ENCODE data around the gene LCN1.

The LCN1 gene

GRCh38 chr9:135484460-135485277, 36.6 kb upstream of the LCN1 start:
- POLR2A ChIA-PET = no interaction called here
- no peak for DNase-seq (ENCODE audit: extremely low spot score)
- CTCF ChIA-PET = interaction anchor here (1.0 kb wide), 1 partner anchor 50 kb away, joined by 3 read pairs; no protein-coding TSS in a partner anchor
- no peak for TF ChIP-seq CTCF (IDR thresholded peaks at IDR 0.05; ENCODE audit: control extremely low read depth, extremely low read depth, low read depth, missing control alignments)

GRCh38 chr9:135485385-135485784, 35.9 kb upstream of the LCN1 start:
- DNase-seq (ENCODE audit: extremely low spot score) = no peak
- no peak for TF ChIP-seq CTCF (IDR thresholded peaks at IDR 0.05; ENCODE audit: control extremely low read depth, extremely low read depth, low read depth, missing control alignments)
- CTCF ChIA-PET = no interaction called here
- POLR2A ChIA-PET = no interaction called here

DNA sequence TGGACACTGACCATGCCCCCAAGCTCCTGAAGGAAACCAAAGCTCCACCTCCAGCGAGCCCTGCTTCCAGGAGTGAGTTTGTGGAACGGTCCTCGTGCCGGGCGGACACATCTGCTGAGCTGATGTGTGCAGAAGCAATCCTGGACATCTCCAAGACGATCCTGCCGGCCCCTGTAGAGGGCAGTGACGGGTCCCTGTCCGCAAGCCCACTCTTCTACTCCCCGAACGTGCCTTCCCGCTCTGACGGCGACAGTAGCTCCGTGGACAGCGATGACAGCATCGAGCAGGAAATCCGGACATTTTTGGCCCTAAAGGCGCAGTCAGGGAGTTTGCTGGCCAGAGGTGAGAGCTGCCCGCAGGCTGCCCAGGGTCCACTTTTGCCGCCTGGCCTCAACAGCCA, 35.4 kb upstream of the LCN1 start:
- TF ChIP-seq CTCF (IDR thresholded peaks at IDR 0.05; ENCODE audit: control extremely low read depth, extremely low read depth, low read depth, missing control alignments) = no peak
- POLR2A ChIA-PET = no interaction called here
- DNase-seq (ENCODE audit: extremely low spot score) = no peak
- CTCF ChIA-PET = no interaction called here

DNA sequence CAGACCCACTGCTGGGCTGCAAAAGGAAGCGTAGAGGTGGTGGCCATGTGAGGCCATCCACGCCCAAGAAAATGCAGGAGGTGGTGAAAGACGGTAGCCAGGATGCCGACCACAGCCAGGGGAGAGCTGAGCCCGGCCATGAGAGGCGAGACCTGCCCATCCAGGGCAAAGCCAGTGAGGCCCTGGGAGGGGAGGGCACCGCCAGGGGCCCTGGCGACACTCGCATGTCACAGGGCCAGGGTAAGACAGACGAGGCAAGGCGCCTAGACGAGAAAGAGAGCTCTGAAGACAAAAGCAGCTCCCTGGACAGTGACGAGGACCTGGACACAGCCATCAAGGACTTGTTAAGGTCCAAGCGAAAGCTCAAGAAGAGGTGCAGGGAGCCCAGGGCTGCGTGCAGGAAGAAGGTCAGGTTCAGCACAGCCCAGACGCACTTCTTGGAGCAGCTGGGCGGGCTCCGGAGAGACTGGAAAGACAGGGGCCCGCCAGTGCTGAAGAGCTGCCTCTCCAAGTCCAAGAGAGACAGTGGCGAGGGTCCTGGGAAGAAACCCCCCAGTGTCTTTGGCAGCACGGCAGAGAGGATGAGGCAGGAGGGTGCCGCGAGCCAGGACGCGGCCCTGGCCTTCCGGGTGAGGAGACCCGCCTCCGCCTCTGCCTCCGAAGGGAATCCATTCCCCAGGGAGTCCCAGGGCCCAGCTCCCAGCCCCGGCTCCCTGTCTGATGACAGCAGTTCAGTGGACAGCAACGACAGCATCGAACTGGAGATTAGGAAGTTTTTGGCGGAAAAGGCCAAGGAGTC, 34.8 kb upstream of the LCN1 start:
- TF ChIP-seq CTCF (IDR thresholded peaks at IDR 0.05; ENCODE audit: control extremely low read depth, extremely low read depth, low read depth, missing control alignments) = no peak
- no peak for DNase-seq (ENCODE audit: extremely low spot score)
- POLR2A ChIA-PET = no interaction called here
- CTCF ChIA-PET = no interaction called here

GRCh38 chr9:135487281-135488012, 33.8 kb upstream of the LCN1 start:
- no peak for DNase-seq (ENCODE audit: extremely low spot score)
- ChIA-PET CTCF (no interaction called here), POLR2A (no interaction called here)
- no peak for TF ChIP-seq CTCF (IDR thresholded peaks at IDR 0.05; ENCODE audit: control extremely low read depth, extremely low read depth, low read depth, missing control alignments)

- POLR2A ChIA-PET = no interaction called here
These were observed 33.3 kb upstream of the LCN1 start for GRCh38 chr9:135488013-135488330.

More at GRCh38 chr9:135488013-135488330, 33.3 kb upstream of the LCN1 start:
- CTCF ChIA-PET = no interaction called here
- no peak for DNase-seq (ENCODE audit: extremely low spot score)
- TF ChIP-seq CTCF (IDR thresholded peaks at IDR 0.05; ENCODE audit: control extremely low read depth, extremely low read depth, low read depth, missing control alignments) = no peak
